HepG2 (cell line): ENCODE measurements around the gene STH. TPM values are rescaled to one million over a fixed set of nuclear protein-coding genes. Genes with fewer than 3 reads are reported as not detected.

Source experiments
- ATAC-seq: fragments of 200-7000 bp; cut with Tn5 transposase; 3 replicates; pipeline ENCODE4 v1.9.1; 2020; ENCODE audit warnings: mild to moderate bottlenecking, moderate library complexity
- BruUV-seq: library from RNA; stranded (reverse); fragments of 400-500 nt; replicated peaks from 2 replicates; lab custom pipeline; 2021; lab: Mats Ljungman, UMichigan
- CTCF ChIA-PET: fragments of 300-600 bp; formaldehyde crosslinking; extraction: SDS; loops from one replicate; lab custom pipeline; 2021; ENCODE audit warnings: low total read pairs, inconsistent platforms, low intra/inter-chr PET ratio; lab: Yijun Ruan, JAX
- POLR2A ChIA-PET: fragments of 350-600 bp; sonication (Branson Sonifier 250); formaldehyde crosslinking; loops from one replicate; lab custom pipeline; 2020; ENCODE audit warnings: antibody characterized with exemption, inconsistent platforms; lab: Yijun Ruan, JAX
- DNase-seq: peaks from one replicate; pipeline ENCODE4 v3.0.0-alpha.2; 2015; ENCODE audit warnings: low spot score
- FAIRE-seq: peaks from 3 replicates; lab custom pipeline; 2011; peaks lifted over from hg19 to GRCh38; lab: Jason Lieb, UNC
- H2AFZ ChIP-seq: one replicate; pipeline ENCODE4 v1.6.1; 2011; ENCODE audit warnings: low read length, inconsistent platforms
- H3K27ac ChIP-seq: fragments of 300-600 bp; 3 replicates; pipeline ENCODE4 v1.8.0; 2011; ENCODE audit warnings: mixed run types, mild to moderate bottlenecking, mixed read lengths, low read length, inconsistent platforms; ENCODE audit not compliant: insufficient read depth; ENCODE audit errors: extremely low read length
- H3K27me3 ChIP-seq, 2 experiments: fragments of 200-600 bp in 1 of 2; 2 replicates in 1 of 2; 3 replicates in 1 of 2; pipeline versions ENCODE4 v1.6.0 to v1.8.0; 2011; ENCODE audit warnings: low read length in 2 of 2, mild to moderate bottlenecking in 2 of 2, moderate library complexity in 2 of 2, inconsistent platforms in 1 of 2; ENCODE audit not compliant: insufficient read depth in 2 of 2, control insufficient read depth in 1 of 2
- H3K36me3 ChIP-seq, 2 experiments: fragments of 200-600 bp in 1 of 2; replicated peaks in 1 of 2; 2 replicates in 1 of 2; 3 replicates in 1 of 2; pipeline versions ENCODE4 v1.5.1 to v1.8.0; 2011; ENCODE audit warnings: low read length in 2 of 2, inconsistent platforms in 1 of 2; ENCODE audit not compliant: insufficient read depth in 2 of 2, control insufficient read depth in 1 of 2
- H3K4me1 ChIP-seq: 2 replicates; pipeline ENCODE4 v1.5.1; 2012; ENCODE audit warnings: low read length, inconsistent platforms; ENCODE audit not compliant: insufficient read depth
- H3K4me2 ChIP-seq: 2 replicates; pipeline ENCODE4 v1.6.0; 2011; ENCODE audit warnings: low read depth, low read length, inconsistent platforms
- H3K4me3 ChIP-seq, 3 experiments: fragments of 200-600 bp in 1 of 3; sonication (generic), shearing (Covaris generic) in 1 of 3; replicated peaks in 1 of 3; 2 replicates each; pipeline ENCODE4 v1.5.1; 2011 to 2016; ENCODE audit warnings: low read length in 3 of 3, inconsistent platforms in 2 of 3, low read depth in 2 of 3, mild to moderate bottlenecking in 2 of 3, control low read depth in 1 of 3, mixed read lengths in 1 of 3; ENCODE audit not compliant: insufficient read depth in 1 of 3
- H3K79me2 ChIP-seq: one replicate; pipeline ENCODE4 v1.6.1; 2011; ENCODE audit warnings: low read length, inconsistent platforms; ENCODE audit not compliant: insufficient read depth
- H3K9ac ChIP-seq: 2 replicates; pipeline ENCODE4 v1.6.0; 2011; ENCODE audit warnings: mild to moderate bottlenecking, low read depth, low read length, inconsistent platforms; ENCODE audit not compliant: insufficient read depth
- H3K9me3 ChIP-seq: 2 replicates; pipeline ENCODE4 v1.5.1; 2012; ENCODE audit warnings: mild to moderate bottlenecking, low read length
- H4K20me1 ChIP-seq: 2 replicates; pipeline ENCODE4 v1.6.0; 2011; ENCODE audit warnings: inconsistent platforms, mild to moderate bottlenecking, low read length, moderate library complexity; ENCODE audit not compliant: insufficient read depth
- NR1H2 ChIP-seq: sonication (generic); formaldehyde crosslinking; IDR thresholded peaks from 2 replicates; pipeline ENCODE4 v1.8.1; 2022; ENCODE audit warnings: low read depth, missing genetic modification reagents, borderline replicate concordance
- PBX2 ChIP-seq: IDR thresholded peaks from 2 replicates; pipeline ENCODE4 v1.6.1; 2016; ENCODE audit warnings: control low read depth
- PHF8 ChIP-seq: sonication (generic); formaldehyde crosslinking; IDR thresholded peaks from 2 replicates; pipeline ENCODE4 v1.5.0; 2020; ENCODE audit warnings: missing genetic modification reagents
- WGBS: methylation state at CpG from one replicate; pipeline ENCODE4 v1.1.6; 2017; ENCODE audit warnings: low lambda C conversion rate; 5-methylcytosine and 5-hydroxymethylcytosine counted together
- in situ Hi-C: cut with HindIII; loops from 2 replicates; pipeline ENCODE4 v1.10.0; 2017; ENCODE audit warnings: low pct_unique_long_range_greater_than_20kb; ENCODE audit not compliant: extremely low pct_ligation_motif_present
- intact Hi-C: fragments of 100-400 bp; cut with micrococcal nuclease; formaldehyde crosslinking; loops from one replicate; pipeline ENCODE4 v1.10.0; 2022; ENCODE audit not compliant: unreplicated experiment
- polyA plus RNA-seq, 8 experiments: library from polyadenylated mRNA; depleted of rRNA in 3 of 8; stranded (reverse) in 7 of 8; unstranded in 1 of 8; fragments of >200 nt; fragmentation: Illumina TruSeq in 4 of 8; extraction: Trizol in 4 of 8; gene quantifications; 2 replicates each; pipeline versions ENCODE4 v1.2.1 to v1.2.3, GENCODE V29; 2011 to 2016; ENCODE audit warnings: low read depth in 4 of 8, missing spikeins in 1 of 8, mixed read lengths in 1 of 8; ENCODE audit not compliant: insufficient read depth in 1 of 8
- total RNA-seq, 5 experiments: library from RNA; depleted of rRNA; stranded (reverse); fragments of >200 nt; fragmentation: Illumina TruSeq; extraction: Trizol; gene quantifications; 2 replicates each; pipeline ENCODE4 v1.2.3, GENCODE V29; 2016; ENCODE audit warnings: low read depth in 1 of 5
- TF ChIP-seq, protein P1 (sequence below): sonication (generic); formaldehyde crosslinking; IDR thresholded peaks from 2 replicates; pipeline ENCODE4 v1.5.0; 2020; ENCODE audit warnings: missing genetic modification reagents

STH gene
- total and polyA plus RNA-seq, 2 of the 13 experiments (the other 11 are each of a cell fraction or from before 2014, with no cell fraction given) = not detected

- TF ChIP-seq, protein P1, sequence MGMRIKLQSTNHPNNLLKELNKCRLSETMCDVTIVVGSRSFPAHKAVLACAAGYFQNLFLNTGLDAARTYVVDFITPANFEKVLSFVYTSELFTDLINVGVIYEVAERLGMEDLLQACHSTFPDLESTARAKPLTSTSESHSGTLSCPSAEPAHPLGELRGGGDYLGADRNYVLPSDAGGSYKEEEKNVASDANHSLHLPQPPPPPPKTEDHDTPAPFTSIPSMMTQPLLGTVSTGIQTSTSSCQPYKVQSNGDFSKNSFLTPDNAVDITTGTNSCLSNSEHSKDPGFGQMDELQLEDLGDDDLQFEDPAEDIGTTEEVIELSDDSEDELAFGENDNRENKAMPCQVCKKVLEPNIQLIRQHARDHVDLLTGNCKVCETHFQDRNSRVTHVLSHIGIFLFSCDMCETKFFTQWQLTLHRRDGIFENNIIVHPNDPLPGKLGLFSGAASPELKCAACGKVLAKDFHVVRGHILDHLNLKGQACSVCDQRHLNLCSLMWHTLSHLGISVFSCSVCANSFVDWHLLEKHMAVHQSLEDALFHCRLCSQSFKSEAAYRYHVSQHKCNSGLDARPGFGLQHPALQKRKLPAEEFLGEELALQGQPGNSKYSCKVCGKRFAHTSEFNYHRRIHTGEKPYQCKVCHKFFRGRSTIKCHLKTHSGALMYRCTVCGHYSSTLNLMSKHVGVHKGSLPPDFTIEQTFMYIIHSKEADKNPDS (CRISPR knock-in tag) = no peak
- TF ChIP-seq PHF8 (CRISPR knock-in tag) = no peak
Observed at GRCh38 chr17:45989759-45990158, 9.3 kb upstream of the STH start (continued).

DNA sequence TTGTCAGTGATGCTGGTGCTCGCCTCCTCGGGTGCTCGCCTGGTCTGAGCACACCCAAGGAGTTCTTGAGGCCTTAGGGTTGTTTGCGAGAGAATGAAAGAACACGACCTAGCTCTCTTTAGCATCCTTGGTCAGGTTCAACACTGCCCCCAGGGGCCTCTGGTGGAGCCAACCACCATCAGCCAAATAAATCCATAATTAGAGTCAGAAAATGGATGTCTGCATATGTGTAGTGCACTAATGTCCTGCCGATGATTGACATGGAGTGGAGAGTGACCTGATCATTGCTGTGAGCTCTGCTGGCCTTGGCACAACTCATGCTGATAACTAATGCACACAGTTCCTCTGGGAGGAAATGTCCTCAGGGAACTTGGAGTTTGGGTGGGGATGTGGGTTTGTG lies 8.2 kb upstream of the STH start:
- Histone ChIP-seq H3K27me3 (peaks cover 0 to 8% of the 10 kb centered on the region in 2 experiments; a peak in 1 of 5 replicates), H3K4me2 (no peak overlapping the region), H3K4me1 (peaks cover 52% of the 10 kb centered on the region), H3K9me3 (no peaks in the 10 kb centered on the region), H3K4me3 (no peak overlapping the region), H3K9ac (no peak overlapping the region), H3K79me2 (no peaks in the 10 kb centered on the region), H4K20me1 (no peaks in the 10 kb centered on the region), H3K27ac (no peak overlapping the region), H3K36me3 (no peaks in the 10 kb centered on the region), H2AFZ (no peak overlapping the region)
- POLR2A ChIA-PET = no interaction called here
- FAIRE-seq (peak; percentile 34), ATAC-seq (peak; percentile 17; the same call in 2 of the 3 replicates), DNase-seq (no peak)
- TF ChIP-seq NR1H2 (CRISPR knock-in tag) = no peak
- 0 out of 2 replicates have a peak, but pooled peaks have one; percentile 11 for TF ChIP-seq PBX2
- WGBS = 65% methylated on average over 3 of the region's 6 CpGs
- no TSS peak for BruUV-seq
- CTCF ChIA-PET = no interaction called here
- intact Hi-C loops (no loop called here), in situ Hi-C loops (no loop called here)
